GM13976 (cell line): Measurements from ENCODE around the gene HIVEP3.

Experiments used
- DNase-seq: peaks from one replicate; pipeline ENCODE4 v3.0.0; 2012; ENCODE audit warnings: low spot score
- CTCF ChIP-seq: IDR thresholded peaks from 2 replicates; pipeline ENCODE4 v1.5.1; 2012; ENCODE audit warnings: borderline replicate concordance, mild to moderate bottlenecking; ENCODE audit not compliant: insufficient read depth; ENCODE audit errors: extremely low read depth, missing control alignments, control extremely low read depth
- in situ Hi-C: fragments of 300-500 bp; cut with MboI; formaldehyde crosslinking; loops from one replicate; pipeline ENCODE4 v1.12.0; 2022; ENCODE audit warnings: low sequenced_read_pairs, mixed read lengths, inconsistent platforms; ENCODE audit not compliant: unreplicated experiment

HIVEP3 gene

GRCh38 chr1:41492341-41492848 lies 426.3 kb downstream of the HIVEP3 start:
- peak; percentile 73 for DNase-seq
- TF ChIP-seq CTCF, result peak; percentile 59
- in situ Hi-C loops, result no loop called here

GRCh38 chr1:41490911-41491310 lies 427.8 kb downstream of the HIVEP3 start:
- TF ChIP-seq CTCF, result no peak
- DNase-seq, result no peak
- in situ Hi-C loops, result no loop called here

DNA sequence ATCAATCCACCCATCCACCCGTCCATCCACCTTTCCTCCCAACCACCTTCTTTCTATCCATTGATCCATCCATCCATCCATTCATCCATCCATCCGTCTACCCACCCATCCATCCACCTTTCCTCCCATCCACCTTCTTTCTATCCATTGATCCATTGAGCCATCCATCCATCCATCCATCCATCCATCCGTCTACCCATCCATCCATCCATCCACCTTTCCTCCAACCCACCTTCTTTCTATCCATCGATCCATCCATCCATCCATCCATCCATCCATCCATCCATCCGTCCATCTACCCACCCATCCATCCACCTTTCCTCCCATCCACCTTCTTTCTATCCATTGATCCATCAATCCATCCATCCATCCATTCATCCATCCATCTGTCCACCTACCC lies 429.2 kb downstream of the HIVEP3 start:
- no peak for DNase-seq
- TF ChIP-seq CTCF, result no peak
- in situ Hi-C loops, result no loop called here

DNA sequence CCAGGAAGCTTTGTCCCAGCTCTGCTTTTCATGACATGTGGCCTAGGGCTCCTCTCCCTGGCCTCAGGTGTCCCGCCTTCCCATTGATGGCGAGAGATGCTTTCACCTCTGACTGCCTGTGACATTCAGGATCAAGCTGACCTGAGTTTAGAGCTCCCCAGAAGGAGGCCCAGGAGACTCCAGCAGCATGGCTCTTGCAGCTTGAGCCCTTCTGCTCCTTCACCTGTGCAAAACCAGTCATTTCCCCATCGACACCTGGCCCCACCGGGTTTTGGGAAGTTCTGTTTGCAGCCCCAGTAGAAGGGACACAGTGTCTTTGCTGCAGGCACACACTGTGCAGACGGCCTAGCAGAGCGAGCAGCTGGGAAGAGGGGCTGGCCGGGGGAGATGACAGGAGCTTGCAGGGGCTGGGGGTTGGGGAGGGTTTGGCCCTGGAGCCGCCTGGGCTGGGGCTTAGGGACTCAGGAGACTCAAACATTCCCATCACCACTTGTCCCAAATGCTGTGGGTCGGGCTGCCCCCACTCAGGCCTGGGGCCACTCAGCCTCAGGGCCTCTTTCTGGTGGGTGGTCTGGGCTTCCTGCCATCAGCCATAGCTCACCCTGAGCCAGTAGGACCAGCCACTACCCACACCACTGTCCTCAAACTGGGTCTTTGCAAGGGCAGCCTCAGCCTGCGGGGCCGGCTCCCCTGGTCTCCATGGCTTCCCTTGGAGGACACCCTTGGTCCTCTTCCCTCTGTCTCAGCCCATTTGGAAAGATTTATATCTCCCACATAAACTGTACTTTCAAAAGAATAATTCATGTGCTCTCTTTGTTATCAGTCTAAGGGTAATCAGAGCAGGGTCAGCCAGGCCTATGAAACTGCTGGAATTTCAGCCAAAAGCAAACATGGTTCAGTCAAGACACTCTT lies 430.4 kb downstream of the HIVEP3 start:
- no peak for DNase-seq
- in situ Hi-C loops, result no loop called here
- TF ChIP-seq CTCF, result no peak

GRCh38 chr1:41487126-41488039 lies 431.3 kb downstream of the HIVEP3 start:
- DNase-seq, result peak; percentile 88

More at GRCh38 chr1:41487126-41488039, 431.3 kb downstream of the HIVEP3 start:
- TF ChIP-seq CTCF, result no peak
- in situ Hi-C loops, result no loop called here
